Thoracic aorta (tissue), 2 donors: ENCODE data around the gene UCMA. TPM values are rescaled to one million over a fixed set of nuclear protein-coding genes. Genes with fewer than 3 reads are reported as not detected.

Experiments
- ATAC-seq: fragments of 150-250 bp; one replicate; pipeline ENCODE4 v1.8.0; 2017; ENCODE audit warnings: low read depth; ENCODE audit not compliant: insufficient number of reproducible peaks, low FRiP score
- DNase-seq: peaks from one replicate; pipeline ENCODE4 v3.0.0-alpha.2; 2020; ENCODE audit warnings: low spot score
- H3K27ac ChIP-seq, 2 donors: fragments of 200-600 bp; sonication (generic); 1 replicate in 1 of 2; 2 replicates in 1 of 2; pipeline ENCODE4 v1.5.1; 2016; ENCODE audit warnings: mild to moderate bottlenecking in 2 of 2, moderate library complexity in 2 of 2
- H3K27me3 ChIP-seq: fragments of 200-600 bp; sonication (generic); replicated peaks from 2 replicates; pipeline ENCODE4 v1.6.0; 2016; ENCODE audit warnings: mild to moderate bottlenecking; ENCODE audit not compliant: insufficient read depth
- H3K36me3 ChIP-seq: fragments of 200-600 bp; sonication (generic); one replicate; pipeline ENCODE4 v1.5.1; 2016
- H3K4me1 ChIP-seq, 2 donors: fragments of 200-600 bp; sonication (generic); 1 replicate in 1 of 2; 2 replicates in 1 of 2; pipeline versions ENCODE4 v1.5.1 to v1.6.0; 2016; ENCODE audit warnings: low read depth in 2 of 2, mild to moderate bottlenecking in 1 of 2; ENCODE audit not compliant: control insufficient read depth in 1 of 2
- H3K4me3 ChIP-seq: fragments of 200-600 bp; sonication (generic); 2 replicates; pipeline ENCODE4 v1.5.1; 2016; ENCODE audit warnings: mild to moderate bottlenecking
- H3K9me3 ChIP-seq: fragments of 200-600 bp; sonication (generic); 2 replicates; pipeline ENCODE4 v1.5.1; 2016
- CTCF ChIP-seq: fragments of 200-600 bp; sonication (generic); IDR thresholded peaks from one replicate; pipeline ENCODE4 v1.5.1; 2019; ENCODE audit warnings: antibody characterized with exemption
- total RNA-seq, 2 donors: library from RNA; depleted of rRNA; stranded (reverse); fragments of >200 nt; gene quantifications; one replicate each; pipeline versions ENCODE4 v1.1.0 to v1.2.3, GENCODE V29; 2016

The UCMA gene
- total RNA-seq, 2 donors from 2014 or later, result not detected

- Histone ChIP-seq H3K27me3 (no peaks in the 10 kb centered on the region), H3K36me3 (no peaks in the 10 kb centered on the region), H3K9me3 (no peaks in the 10 kb centered on the region), H3K4me1 (peaks cover 0 to 6% of the 10 kb centered on the region in 2 donors), H3K27ac (no peak overlapping the region), H3K4me3 (no peak overlapping the region)
- no peak for DNase-seq
- ATAC-seq, result no peak
- no peak for TF ChIP-seq CTCF
These were observed 2.4 kb downstream of the UCMA start for GRCh38 chr10:13231808-13232207.

GRCh38 chr10:13231190-13231589 is 3.0 kb downstream of the UCMA start:
- peaks cover 0 to 10% of the 10 kb centered on the region in 2 donors for H3K4me1 ChIP-seq
- H3K27ac ChIP-seq, result no peak overlapping the region
- ATAC-seq, result no peak
- H3K9me3 ChIP-seq, result no peaks in the 10 kb centered on the region
- DNase-seq, result no peak
- no peak for TF ChIP-seq CTCF
- no peaks in the 10 kb centered on the region for H3K27me3 ChIP-seq
- H3K4me3 ChIP-seq, result no peak overlapping the region
- no peaks in the 10 kb centered on the region for H3K36me3 ChIP-seq

DNA sequence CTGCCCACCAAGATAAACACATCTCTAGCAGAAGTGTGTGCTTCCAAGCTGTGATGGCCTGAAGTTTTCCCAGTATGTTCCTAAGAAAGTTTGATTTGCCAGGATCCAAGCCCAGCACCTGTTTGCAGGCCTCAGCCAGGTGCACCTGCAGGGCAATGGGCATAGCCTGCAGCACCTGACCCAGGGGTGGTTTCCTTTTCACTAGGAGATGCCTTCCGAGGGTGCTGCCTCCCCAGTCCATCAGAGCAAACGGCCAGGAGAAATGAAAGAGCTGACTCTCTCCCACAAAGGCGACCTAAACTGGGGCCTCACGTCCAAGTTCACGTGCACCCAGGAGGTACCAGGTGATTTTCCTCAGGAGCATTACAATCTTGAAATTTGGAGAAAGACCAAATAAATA is 7.1 kb downstream of the UCMA start:
- Histone ChIP-seq H3K27me3 (no peaks in the 10 kb centered on the region), H3K36me3 (no peaks in the 10 kb centered on the region), H3K4me1 (peaks cover 0 to 10% of the 10 kb centered on the region in 2 donors), H3K9me3 (no peaks in the 10 kb centered on the region), H3K27ac (no peak overlapping the region), H3K4me3 (no peak overlapping the region)
- ATAC-seq (no peak), DNase-seq (no peak)
- TF ChIP-seq CTCF, result no peak

- no peak for TF ChIP-seq CTCF
- DNase-seq (no peak), ATAC-seq (no peak)
- Histone ChIP-seq H3K9me3 (no peaks in the 10 kb centered on the region), H3K4me3 (no peak overlapping the region), H3K27ac (no peak overlapping the region), H3K36me3 (no peaks in the 10 kb centered on the region), H3K4me1 (peaks cover 0 to 10% of the 10 kb centered on the region in 2 donors), H3K27me3 (no peaks in the 10 kb centered on the region)
These were observed 8.6 kb downstream of the UCMA start for GRCh38 chr10:13225601-13226000.

DNA sequence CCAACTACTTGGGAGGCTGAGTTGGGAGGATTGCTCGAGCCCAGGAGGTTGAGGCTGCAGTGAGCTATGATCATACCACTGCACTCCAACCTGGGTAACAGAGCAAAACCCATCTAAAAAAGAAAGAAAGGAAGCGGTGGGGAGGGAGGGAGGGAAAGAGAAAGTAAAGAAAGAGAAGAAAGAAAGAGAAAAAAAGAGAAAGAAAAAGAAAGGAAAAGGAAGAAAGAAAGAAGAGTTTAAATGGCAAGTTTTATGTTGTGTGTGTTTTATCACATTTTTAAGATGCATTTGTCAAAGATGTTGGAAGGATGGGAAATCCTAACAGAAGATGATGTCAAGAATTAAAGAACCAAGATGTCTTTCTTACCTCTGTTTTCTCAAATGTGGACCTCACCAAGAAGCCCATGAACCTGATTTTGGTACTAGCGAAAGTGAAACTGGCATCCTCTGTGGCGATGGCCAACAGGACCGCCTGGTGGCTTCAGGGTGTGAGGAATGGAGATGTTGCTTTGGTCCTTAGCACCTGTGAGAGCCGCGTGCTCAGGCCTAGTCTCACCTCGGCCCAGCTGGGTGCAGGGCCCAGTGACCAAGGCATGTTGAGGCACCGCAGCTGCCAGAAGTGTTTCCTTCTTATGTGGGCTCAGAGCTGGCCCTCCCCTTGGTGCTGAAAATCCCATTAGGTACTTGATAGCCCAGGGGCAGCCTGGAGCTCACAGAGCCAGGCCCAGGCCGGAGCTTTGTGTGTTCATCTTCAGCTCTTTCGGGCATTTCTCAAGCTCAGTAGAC is 9.8 kb downstream of the UCMA start:
- no peak overlapping the region for H3K27ac ChIP-seq
- no peak for TF ChIP-seq CTCF
- no peaks in the 10 kb centered on the region for H3K36me3 ChIP-seq
- no peaks in the 10 kb centered on the region for H3K9me3 ChIP-seq
- no peak for DNase-seq
- H3K4me1 ChIP-seq, result peaks cover 0 to 10% of the 10 kb centered on the region in 2 donors
- no peak overlapping the region for H3K4me3 ChIP-seq
- H3K27me3 ChIP-seq, result no peaks in the 10 kb centered on the region
- no peak for ATAC-seq
